HG02938 (cell line): ENCODE results near the gene ZNF451.
"Not testable (repeated sequence)": the region's sequence is repeated elsewhere in the genome, so short reads cannot be mapped to it uniquely, and the experiment has no call there.

Source experiments
- ATAC-seq: cut with Tn5 transposase; IDR thresholded peaks from one replicate; pipeline ENCODE4 v1.9.1; 2021; ENCODE audit warnings: mild to moderate bottlenecking, moderate library complexity; ENCODE audit not compliant: unreplicated experiment

The ZNF451 gene

GRCh38 chr6:57089265-57089664 is 723 bp upstream of the ZNF451 start:
- no peak for ATAC-seq

GRCh38 chr6:57090458-57091067 is 575 bp downstream of the ZNF451 start:
- ATAC-seq = peak; percentile 15

- ATAC-seq = not testable (repeated sequence)
These were observed 1.4 kb downstream of the ZNF451 start for GRCh38 chr6:57091375-57091774.

- ATAC-seq = no peak
These were observed 4.7 kb downstream of the ZNF451 start for GRCh38 chr6:57094689-57095088.

- ATAC-seq = no peak
These were observed 7.6 kb downstream of the ZNF451 start for GRCh38 chr6:57097596-57097995.

- ATAC-seq = no peak
These were observed 13.0 kb downstream of the ZNF451 start for GRCh38 chr6:57102976-57103375.

GRCh38 chr6:57104336-57104735 is 14.3 kb downstream of the ZNF451 start:
- ATAC-seq = no peak

- no peak for ATAC-seq
These were observed 17.0 kb downstream of the ZNF451 start for GRCh38 chr6:57106990-57107389.

- ATAC-seq = peak; percentile 96
These were observed 18.7 kb downstream of the ZNF451 start for GRCh38 chr6:57108691-57109090.

- ATAC-seq = no peak
These were observed 19.9 kb downstream of the ZNF451 start for GRCh38 chr6:57109880-57110279.

- no peak for ATAC-seq
These were observed 23.1 kb downstream of the ZNF451 start for GRCh38 chr6:57113105-57113504.

GRCh38 chr6:57116776-57117175 is 26.8 kb downstream of the ZNF451 start:
- no peak for ATAC-seq

- ATAC-seq = no peak
These were observed 27.8 kb downstream of the ZNF451 start for GRCh38 chr6:57117796-57118195.

- ATAC-seq = no peak
These were observed 33.1 kb downstream of the ZNF451 start for GRCh38 chr6:57123111-57123510.

- ATAC-seq = no peak
These were observed 37.8 kb downstream of the ZNF451 start for GRCh38 chr6:57127763-57128162.

- no peak for ATAC-seq
These were observed 40.7 kb downstream of the ZNF451 start for GRCh38 chr6:57130661-57131177.

GRCh38 chr6:57134954-57135353 is 45.0 kb downstream of the ZNF451 start:
- ATAC-seq = no peak

GRCh38 chr6:57135885-57136284 is 45.9 kb downstream of the ZNF451 start:
- no peak for ATAC-seq

- no peak for ATAC-seq
These were observed 47.4 kb downstream of the ZNF451 start for GRCh38 chr6:57137350-57137749.

GRCh38 chr6:57138026-57138425 is 48.0 kb downstream of the ZNF451 start:
- no peak for ATAC-seq

- ATAC-seq = no peak
These were observed 51.6 kb downstream of the ZNF451 start for GRCh38 chr6:57141451-57142177.

- ATAC-seq = no peak
These were observed 52.2 kb downstream of the ZNF451 start for GRCh38 chr6:57142178-57142525.

GRCh38 chr6:57143690-57144089 is 53.7 kb downstream of the ZNF451 start:
- ATAC-seq = no peak
